GM18511 (cell line): ENCODE data around the gene AGBL1.

ENCODE experiments used
- ATAC-seq: cut with Tn5 transposase; IDR thresholded peaks from one replicate; pipeline ENCODE4 v1.9.1; 2021; ENCODE audit warnings: mild to moderate bottlenecking, moderate library complexity; ENCODE audit not compliant: unreplicated experiment

AGBL1 gene

DNA sequence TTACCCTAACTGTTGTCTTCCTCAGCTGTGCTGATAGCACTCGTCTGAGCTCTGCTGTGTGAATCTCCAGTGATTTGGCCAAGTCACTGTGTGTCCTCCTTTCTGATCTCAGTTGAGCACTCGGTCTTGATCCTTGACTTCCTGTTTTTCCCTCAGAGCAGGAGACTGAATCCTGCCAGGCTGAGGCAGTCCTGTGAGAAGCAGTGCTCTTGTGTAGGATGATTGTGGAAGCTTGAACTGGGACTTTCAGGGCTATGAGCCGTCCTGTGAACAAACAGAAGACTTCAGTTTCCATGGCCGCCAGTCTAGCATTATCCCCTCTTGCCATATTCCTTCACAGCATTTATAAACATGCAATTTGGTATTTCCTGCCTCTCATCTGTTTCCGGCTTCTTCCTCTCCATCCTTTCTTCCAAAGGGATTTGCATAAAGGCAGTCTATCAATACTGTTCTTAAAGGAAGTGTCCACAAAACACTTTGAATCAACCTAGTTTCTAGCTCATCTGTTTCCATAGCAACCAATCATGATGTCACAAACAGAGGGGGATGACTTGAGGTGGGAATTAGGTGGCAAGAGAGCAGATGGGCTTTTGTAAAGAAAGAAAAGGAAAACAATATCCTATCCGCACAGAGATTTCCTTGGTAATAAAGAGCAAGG lies 237.2 kb downstream of the AGBL1 start:
- ATAC-seq = no peak

DNA sequence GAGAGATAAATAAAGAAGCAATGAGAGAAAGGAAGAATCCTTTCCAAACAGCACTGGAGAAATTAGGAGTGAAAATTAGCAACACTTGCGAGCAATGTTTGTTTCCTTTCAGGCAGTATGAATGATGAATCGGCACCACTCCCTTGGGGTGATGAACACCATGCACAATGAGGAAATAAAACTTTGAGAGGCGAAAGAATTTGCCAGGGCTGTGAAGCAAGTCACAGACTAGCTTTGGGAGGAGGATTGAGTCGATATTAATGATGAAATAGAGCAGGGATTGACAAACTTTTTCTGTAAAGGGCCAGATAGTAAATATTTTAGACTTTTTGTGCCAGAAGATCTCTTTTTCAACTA lies 237.7 kb downstream of the AGBL1 start:
- ATAC-seq = no peak

DNA sequence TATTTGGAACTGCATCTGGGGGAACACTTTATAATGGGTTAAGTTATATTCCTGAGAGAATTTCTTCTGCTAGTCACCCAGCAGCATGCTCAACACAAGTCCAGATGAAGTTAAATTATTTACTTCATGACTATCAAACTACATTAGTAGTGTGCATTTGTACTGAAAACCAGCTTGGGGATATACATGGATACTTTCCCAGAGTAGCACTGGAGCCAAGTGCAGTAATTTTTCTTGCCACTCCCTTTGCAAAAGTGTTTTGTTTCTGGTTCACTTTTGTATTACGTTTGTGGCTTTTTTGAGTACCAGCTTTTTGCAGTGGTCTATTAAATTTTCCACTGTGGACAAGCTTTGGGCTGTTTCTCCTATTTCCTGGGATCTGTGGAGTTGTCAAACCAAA lies 243.0 kb downstream of the AGBL1 start:
- ATAC-seq = no peak

DNA sequence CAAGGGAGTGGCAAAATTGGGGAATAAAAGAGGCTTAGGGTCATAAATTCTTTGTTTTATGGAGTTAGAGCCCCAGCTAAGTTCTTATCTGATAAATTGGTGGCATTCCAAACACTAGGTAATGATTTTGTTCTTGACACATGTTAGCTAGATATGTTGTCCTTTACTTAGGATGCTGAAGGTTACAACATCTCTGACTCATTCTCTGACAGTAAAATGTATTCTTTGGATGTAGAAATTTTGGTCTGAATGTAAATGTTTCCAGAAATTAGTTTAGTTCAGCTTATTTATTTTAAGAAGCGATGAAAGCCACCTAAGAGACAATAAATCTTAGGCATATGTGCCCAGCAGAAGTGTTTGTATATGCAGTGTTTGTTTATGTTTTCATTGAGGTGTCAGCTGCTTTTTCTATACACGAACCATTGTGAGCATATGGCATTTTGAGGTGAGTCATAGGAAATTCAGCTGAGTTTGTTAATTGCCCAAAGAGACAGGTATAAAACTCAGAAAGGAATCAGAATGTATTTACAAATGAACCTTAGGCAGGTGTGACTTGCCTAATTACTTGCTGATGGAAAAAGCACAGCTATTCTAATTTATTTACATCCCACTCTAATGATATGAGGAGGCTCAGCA lies 247.7 kb downstream of the AGBL1 start:
- no peak for ATAC-seq

DNA sequence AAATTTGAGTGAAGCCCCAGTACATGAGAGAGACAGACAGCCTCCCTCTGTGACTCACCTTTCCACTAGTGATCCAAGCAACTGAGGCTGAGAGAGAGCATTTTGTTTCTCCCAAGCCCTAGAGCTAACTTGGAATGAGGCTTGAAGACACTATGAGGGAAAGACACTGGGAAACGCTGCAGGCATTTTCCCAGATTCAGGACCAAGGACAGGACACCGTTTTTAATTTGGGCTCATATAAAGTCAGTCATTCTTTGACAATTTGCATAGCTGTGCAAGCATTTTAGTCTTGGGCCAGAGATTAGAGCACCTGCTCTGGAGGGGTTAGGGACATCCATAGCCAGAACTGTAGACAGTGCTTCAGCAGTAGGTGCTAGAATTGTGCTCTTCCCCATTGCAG lies 249.0 kb downstream of the AGBL1 start:
- no peak for ATAC-seq

DNA sequence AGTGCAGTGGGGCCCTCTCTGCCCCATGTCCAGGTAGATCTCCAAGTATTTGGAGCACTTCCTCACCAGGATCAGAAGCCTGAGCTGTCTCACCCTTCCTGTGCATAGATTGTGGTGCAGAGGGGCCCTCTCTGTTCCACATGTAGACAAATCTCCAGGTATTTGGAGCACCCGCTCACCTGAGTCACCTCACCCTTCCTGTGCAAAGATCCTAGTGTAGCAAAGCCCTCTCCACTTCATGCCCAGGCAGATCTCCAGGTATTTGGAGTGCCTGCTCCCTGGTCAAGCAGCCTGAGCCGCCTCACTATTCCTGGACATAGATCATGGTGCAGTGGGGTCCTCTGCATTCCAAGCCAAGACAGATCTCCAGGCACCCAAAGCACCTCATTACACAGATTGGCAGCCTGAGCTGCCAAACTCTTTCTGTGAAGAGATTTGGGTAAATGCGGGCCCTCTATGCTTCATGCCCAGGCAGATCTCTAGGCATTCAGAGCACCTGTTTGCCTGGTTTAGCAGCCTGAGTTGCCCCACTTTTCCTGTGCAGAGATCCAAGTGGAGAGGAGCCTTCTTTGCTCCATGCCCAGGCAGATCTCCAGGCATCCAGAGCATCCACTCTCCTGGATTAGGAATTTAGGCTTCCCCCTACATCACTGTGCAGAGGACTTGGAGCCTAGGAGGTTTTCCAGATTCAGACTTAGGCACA lies 249.8 kb downstream of the AGBL1 start:
- ATAC-seq = no peak

DNA sequence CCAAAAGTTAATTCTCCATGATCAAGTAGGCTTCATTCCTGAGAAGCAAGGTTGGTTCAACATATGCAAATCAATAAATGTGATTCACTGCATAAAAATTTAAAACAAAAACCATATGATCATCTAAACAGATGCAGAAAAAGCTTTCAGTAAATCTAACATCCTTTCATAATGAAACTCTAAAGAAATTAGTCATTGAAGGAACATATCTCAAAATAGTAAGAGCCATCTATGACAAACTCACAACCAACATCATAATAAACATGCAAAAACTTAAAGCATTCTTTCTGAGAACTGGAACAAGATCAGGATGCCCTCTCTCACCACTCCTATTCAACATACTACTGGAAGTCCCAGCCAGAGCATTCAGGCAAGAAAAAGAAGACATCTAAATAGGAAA lies 254.1 kb downstream of the AGBL1 start:
- no peak for ATAC-seq

DNA sequence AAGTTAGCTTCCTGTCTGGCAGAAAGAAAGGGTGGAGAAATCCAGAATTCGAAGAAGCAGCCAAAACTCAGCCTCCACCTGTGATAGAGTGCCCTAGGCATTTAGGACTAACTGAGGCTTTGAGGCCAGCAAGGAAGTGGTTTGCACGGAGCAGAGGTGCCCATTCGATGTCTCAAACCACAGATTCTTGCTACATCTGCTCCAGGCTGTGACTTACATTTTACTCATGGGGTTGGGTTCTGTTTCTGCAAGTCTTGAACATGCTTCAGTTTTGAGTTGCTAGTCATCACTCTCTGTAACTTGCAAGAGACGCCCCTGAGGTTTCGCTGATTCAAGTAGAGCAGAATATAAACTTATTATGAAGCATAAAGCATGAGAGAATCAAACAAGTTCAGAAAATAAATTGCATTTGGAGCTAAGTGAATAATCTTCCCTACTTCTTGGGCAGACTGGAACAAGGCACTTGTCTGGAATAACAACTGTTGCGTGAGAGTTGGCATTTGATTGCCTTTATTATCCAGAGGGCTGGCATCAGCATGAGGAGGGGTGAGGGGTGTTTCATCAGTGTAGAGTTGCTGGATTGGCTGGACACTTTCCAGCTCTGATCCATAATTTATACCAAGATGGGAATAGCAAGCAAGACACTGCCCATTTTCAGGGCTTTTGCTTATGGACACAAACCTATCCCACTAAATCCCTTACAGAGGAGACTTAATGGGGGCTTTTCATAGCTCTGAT lies 256.5 kb downstream of the AGBL1 start:
- no peak for ATAC-seq

DNA sequence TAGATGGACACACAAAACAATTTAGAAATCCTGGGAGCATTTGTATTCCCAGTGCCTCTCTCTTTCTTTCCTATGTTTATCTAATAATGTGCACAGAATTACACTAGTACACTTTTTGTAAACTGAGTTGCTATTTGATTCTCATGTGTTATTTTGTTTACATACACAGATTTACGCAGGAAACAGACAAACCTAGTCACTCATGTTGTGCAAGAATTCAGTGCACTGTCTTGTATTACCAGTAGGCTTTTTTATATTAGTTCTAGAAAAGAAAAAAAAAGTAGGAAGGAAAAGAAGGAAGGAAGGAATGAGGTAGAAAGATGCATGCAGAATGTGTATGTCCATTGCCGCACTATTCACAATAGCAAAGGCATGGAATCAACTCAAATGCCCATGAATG lies 257.4 kb downstream of the AGBL1 start:
- ATAC-seq = no peak

DNA sequence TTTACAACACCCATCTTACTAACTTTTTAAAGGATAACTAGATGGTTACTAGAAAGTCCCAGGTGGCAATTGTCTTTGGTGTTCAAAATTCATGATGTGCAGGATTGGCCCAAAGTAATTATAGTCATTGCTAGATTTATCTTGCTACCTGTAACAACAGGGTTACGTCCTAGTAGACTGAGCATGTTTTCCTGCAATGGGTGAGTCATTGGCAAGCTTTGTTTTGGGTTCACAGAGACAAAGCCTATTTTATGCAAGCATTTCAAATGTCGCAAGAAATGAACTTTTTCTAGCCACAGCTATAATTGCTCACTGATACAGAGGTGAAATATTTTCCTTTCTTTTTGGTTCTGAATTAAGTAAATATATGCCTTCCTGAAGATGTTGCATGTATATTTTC lies 267.6 kb downstream of the AGBL1 start:
- ATAC-seq = no peak

DNA sequence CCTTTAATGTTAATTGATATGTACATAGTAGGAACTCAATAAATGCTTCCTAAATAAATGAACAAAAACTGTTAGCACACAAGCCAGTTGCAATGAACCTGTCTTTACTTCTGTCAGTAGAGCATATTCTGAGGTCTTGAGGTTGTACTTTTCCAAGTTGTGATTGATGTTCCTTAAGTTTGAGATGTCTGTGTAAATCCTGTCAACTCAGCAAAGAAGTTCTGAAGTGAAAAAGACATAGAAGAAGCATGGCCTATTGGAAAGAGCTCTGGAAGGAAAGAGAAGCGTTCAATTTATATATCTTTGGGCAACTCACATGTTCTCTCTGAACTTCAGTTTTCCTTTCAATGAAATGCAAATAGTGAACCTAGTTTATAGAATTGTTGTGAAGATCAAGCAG lies 269.9 kb downstream of the AGBL1 start:
- no peak for ATAC-seq

DNA sequence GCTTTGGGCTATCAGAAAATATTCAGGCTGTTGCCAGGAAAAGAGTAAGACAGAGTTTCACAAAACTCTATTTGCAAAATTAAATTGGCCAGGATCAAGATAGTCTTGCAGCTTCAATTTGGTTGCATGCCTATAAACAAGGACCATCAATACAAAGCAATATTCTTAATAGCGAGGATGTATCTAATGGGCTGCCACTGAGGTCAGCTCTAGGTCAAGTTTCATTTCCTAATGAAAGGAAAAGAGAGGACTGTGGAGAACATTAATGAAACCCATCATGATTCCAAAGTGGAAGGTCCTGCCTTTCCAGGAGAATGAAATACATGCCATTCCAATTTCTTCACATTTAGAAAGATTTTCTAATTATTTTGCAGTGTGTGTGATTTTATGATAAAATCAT lies 273.5 kb downstream of the AGBL1 start:
- ATAC-seq = no peak

DNA sequence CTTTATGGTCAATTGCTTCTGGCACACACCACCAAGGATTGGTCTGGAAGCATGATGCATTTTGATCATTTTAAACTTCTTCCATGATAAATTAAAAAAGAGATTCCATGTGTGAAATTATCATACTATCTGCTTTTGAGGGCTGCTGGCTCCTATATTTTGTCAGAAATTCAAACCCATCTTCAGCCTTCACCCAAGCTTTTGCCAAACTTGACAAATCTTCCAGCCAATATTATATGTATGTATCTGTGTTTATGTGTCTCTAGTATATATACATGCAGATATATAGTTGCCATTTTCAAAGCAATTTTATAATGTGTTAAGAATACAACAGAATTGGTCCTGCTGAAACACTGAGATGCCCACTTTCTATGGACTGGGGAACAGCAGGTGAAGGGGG lies 275.7 kb downstream of the AGBL1 start:
- ATAC-seq = no peak

DNA sequence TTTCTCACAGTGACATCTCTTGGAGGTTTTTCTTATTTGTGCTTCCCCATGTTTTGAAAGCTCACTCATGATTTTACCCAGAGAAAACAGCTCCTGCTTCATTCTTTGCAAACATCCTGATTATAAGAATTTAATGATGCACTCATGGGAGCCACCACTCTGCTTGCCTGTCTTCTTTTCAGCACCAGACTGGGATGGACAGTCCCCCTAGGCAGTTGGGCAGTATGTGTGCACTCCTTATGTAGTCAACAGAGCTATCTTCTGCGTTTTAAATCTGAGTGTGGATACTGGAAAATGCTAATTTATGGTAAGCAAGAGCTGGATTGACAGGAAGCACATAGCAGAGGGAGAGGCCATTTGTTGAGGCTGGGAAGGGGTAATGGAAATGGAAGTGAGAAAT lies 276.1 kb downstream of the AGBL1 start:
- ATAC-seq = no peak

DNA sequence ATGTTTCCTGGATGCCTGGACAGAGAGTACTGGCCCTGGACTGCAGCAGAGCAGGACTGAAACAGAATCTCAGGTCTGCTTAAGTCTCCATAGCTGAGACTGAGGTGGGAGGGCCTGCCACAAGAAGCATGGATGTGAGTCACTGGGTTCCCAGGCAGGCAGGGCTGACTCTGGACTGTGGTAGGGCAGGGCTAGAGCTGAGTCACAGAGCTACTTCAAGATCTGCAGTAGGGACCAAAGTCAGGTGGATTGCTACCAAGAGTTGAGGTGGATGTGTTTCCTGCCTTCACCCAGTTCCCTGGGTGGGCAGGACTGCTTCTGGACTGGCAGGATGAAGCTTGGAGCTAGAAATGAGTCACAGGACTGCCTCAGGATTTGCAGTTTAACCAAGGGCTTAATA lies 282.9 kb downstream of the AGBL1 start:
- no peak for ATAC-seq

DNA sequence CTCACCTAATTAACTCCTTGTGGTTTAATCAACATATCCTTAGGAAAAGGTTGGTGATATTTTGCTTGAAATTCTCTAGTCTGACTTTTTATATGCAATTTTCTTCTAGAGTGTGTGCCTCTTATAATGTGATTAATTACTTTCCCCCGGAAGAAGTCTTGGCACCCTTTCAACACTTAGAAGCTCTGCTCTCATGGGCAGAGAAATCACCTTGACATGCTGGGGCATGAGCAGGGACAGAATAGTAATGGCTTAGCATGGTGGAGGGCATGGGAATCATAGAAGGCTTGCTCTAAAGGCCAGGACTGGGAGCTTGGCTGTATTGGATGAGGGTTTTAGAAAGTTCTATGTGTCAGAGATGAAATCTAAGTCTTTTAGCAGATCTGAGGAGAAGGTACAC lies 293.5 kb downstream of the AGBL1 start:
- ATAC-seq = no peak

DNA sequence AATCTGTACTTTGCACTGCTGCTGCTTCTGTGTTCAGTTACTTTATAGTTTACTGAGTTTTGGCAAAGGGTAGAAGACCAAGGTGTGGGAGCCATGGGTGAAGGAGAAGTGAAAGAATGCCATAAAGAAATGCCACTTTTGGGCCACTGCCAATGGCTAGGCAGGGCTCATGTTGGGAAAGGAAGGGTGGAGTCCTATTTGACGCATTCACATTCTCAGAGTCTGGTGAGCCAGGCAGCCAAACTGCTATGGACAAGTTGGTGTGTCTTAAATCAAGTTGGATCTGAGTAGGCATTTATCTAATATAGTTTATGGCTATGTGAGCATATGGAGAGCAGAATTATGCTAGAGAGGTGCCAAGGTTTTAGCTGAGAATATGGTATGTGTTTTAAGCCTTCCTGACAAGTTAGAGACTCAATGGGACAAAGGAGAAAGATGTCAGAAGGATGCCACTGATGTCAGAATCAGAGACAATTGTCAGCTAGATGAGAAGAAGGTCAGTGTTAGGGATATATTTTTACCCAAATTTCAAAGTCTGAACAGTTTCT lies 296.1 kb downstream of the AGBL1 start:
- ATAC-seq = no peak

DNA sequence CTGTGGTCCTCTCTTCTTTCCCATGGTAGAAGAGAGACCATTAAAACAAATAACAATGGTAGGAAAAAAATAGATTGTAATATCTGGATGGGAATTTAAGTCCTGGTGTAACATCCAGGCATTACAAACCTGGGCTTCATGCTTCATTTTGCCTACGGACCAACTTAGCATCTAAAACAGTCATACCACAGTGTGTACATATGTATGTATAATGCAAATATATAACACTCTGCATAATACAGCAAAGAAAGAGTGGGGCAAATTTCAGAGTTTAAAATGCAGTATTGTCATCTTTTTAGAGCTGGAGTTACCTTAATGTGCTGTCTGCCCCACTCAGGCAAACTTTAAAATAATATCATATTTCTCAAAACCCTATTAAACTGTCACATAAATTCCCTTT lies 298.2 kb downstream of the AGBL1 start:
- no peak for ATAC-seq

DNA sequence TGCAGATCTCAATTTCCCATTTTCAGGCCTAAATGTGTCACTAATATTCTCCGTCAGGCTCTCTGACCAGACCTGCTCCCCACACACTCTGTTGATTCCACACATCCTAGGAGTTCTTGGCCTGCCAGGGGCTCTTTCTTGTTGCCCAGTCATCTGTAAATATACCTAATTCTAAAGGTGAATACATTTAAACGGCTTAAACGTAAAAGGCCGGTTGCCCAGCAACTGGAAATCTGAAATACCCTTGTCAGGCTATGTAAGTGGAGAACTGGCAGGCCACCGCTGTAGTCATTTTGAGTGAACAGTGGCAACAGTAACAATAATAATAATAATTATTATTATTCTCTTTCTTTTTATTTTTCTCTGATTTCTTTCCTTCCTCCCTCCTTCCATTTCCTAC lies 302.7 kb downstream of the AGBL1 start:
- ATAC-seq = no peak

DNA sequence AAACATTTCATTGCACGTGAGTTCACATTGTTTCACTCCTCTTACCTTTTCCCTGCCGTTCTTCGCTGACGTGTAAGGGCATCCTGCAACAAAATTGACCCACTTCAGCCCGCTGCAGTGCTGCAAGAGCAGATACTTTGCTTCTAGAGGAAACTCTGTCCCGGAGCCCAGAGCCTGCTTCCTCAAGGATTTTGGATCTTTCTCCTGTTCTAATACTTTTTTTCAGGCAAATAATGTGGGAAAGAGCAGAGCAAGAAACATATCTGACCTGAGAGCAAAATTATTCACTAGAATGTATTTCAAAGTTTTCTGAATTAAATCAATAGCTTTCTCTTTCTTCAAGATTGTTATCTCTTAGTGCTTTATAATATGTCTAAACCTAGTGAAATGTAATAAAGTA lies 303.9 kb downstream of the AGBL1 start:
- ATAC-seq = no peak

DNA sequence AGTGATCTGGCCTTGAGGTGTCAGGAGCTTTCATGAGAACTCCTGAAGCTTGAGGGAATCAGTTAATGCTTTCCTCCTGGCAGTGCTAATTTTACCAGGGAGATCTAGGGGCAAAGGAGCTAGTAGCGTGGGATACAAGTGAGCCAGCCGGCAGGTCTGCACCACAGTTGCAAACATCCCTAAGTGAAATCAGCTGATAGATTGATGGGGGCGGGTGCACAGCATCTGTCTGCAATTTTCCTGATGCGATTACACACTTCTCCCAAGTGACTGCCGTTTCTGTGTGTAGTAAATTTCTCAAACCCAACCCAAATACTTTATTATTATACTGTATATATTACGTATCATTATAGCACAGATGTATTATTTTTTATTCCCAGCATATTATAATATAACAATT lies 304.5 kb downstream of the AGBL1 start:
- ATAC-seq = no peak

DNA sequence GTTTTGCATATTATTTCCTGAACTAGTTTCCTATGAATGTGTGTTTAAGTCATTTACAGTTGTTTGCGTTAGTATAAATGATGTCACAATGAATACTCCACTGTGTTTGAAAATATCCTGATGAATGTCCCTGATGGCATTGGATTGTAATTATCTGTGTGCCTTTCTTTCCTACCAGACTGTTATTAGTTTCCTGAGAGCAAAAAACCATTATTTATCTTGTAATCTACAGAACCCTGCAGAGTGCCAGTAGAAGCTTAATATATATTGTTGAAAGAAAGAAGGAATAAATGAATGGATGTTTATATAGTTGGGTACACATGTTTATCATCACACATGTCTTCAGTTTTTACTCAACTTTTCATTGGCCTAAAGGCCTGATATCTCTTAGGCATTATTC lies 312.6 kb downstream of the AGBL1 start:
- ATAC-seq = no peak
